OCI-M1 (cell line): ENCODE data around the gene NMRK2.
"Not testable (repeated sequence)": the region's sequence is repeated elsewhere in the genome, so short reads cannot be mapped to it uniquely, and the experiment has no call there.

Experiments
- DNase-seq: peaks from one replicate; lab custom pipeline; 2025; lab: John Stamatoyannopoulos, UW

Gene NMRK2

DNA sequence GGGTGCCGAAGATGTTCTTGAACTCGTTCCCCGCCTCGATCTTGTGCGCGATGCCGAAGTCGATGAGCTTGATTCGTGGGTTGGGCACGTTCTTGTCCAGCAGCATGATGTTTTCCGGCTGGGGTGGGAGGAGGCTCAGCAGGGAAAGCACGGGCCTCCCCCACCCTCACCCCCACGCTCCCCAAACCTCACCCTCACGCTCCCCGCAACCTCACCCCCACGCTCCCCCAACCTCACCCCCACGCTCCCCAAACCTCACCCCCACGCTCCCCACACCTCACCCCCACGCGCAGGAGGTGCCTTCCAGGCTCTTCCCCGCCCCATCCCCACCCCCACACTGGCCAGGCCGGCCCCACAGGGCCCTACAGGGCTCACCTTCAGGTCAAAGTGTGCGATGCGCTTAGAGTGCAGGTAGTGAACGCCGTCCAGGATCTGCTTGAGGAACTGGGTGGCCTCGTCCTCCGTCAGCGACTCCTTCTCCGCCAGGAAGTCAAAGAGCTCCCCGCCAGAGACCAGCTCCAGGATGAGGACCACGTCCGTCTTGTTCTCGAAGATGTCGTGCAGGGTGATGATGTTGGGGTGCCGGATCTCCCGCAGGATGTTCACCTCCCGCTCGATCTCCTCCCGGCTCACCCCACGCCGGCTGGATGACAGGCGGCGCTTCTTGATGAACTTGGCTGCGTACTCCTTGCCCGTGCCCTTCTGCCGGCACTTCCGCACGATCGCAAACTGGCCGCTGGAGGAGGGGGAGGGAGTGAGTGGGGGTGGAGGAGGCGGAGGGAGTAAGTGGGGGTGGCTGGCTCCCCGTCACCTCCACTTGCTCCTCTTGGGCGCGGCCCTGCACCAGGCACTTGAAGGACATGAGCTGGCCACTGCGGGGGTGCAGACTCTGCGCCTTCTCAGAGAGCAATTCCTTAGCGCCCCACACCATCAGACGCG lies 31.7 kb downstream of the NMRK2 start:
- no peak for DNase-seq

GRCh38 chr19:3966051-3967017 lies 33.5 kb downstream of the NMRK2 start:
- DNase-seq, result no peak

DNA sequence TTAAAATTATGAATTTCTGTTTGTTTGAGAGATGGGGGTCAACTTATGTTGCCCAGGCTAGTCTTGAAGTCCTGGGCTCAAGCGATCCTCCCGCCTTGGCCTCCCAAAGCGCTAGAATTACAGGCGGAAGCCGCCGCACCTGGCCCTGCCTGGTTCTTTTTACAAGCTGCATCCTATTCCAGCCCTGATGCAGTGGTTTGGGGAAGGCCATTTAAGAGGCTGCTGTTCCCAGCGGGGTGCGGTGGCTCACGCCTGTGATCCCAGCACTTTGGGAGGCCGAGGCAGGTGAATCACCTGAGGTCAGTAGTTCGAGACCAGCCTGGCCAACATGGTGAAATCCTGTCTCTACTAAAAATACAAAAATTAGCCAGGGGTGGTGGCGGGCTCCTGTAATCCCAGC lies 35.1 kb downstream of the NMRK2 start:
- DNase-seq, result not testable (repeated sequence)

DNA sequence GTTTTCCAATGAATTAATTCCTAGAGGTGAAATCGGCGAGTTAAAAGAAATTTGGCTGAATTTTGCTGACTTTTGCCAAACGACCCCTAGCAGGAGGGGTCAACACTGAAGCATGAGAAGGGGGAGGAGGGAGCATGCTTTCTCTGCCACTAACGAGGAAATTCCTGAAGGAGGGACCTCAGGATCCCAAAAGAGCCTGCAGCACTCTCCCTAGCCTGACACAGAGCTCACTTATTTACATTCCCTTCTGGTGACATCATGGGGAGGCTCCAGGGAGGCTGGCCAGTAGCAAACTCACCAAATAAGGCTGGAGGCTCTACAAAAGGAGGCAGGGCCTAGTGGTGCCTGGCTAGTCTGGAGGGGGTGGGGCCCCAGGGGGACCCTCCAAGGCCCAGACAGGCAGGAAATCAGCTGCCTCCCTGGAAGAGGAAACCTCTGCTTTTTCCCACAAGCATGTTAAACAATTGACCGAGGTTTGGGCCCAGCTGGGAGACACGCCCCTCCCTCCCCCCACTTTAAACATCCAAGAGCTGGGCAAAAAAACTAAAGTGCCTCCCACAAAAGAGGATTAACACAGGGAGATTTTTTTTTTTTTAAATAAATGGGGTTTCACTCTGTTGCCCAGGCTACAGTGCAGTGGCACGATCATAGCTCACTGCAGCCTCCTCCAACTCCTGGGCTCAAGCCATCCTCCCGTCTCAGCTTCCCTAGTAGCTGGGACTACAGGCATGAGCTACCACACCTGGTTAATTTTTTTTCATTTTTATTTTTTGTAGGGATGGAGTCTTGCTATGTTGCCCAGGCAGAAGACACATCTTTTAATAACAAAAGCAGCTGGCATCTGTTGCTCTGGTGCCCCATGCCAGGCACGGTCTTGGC lies 35.9 kb downstream of the NMRK2 start:
- DNase-seq, result peak; percentile 6

GRCh38 chr19:3969435-3970312 lies 36.8 kb downstream of the NMRK2 start:
- no peak for DNase-seq

DNA sequence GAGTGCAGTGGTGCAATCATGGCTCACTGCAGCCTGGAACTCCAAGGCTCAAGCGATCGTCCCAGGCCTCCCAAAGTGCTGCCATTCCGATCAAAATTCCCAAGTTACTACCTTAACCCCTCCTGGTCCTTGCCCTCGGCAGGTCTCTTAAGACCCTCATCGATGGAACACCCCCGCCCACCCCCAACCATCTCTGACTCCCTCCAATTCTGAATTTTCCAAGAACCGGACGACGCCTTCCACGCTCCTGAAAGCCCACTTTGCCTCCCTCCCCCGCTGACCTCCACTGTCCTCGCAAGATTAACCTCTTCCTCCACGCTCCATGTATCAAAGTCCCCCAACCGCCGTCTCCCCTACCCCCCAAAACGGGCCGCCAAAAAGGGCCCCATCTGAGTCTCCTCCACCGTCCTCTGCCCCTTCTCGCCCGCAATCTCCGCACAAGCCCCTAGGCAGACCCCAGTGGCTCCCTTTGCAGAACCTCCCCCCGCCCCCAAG lies 37.5 kb downstream of the NMRK2 start:
- DNase-seq, result no peak

DNA sequence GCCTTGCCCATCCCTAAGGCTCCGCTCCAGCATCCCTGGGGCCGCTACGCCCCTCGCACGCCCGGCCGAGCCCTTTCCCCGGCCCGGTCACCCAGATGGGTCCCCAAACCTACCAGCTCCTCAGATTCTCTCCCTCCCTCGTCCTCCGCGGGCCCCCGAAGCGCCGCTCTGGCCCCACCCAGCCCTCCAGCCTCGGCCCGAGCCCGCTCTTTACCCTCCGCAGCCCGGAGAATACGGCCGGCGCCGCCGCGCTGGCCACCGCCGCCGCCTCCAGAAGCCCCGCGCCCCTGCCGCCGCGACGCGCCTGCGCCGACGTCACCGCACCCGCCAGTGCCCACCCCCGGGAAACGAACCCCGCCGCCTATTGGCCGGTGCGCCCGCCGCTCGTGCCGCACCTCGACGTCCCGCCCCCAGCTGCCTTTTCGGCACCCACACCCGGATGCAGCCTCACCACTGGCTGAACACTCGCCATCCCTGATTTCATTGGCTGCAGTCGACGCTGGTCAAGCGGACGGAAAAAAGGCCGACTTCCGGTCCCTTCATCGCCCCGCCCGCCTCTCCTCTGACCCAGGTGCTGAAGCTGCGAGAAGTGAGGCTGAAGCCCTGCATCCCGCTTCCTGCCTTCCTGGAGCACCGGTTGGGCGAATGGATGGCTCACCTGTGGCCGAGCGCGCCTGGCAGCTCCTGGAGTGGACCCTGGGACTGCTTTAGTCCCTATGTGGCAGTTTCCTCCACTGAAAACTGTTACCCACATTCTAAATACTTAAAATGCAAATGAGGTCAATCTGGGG lies 38.1 kb downstream of the NMRK2 start, which contains the start of gene DAPK3:
Gene DAPK3 (minus strand): TSS at position 292 of the 791 bp plus-strand sequence. CDS start 1,364 bp downstream, outside the sequence.
- peak; percentile 95 for DNase-seq

DNA sequence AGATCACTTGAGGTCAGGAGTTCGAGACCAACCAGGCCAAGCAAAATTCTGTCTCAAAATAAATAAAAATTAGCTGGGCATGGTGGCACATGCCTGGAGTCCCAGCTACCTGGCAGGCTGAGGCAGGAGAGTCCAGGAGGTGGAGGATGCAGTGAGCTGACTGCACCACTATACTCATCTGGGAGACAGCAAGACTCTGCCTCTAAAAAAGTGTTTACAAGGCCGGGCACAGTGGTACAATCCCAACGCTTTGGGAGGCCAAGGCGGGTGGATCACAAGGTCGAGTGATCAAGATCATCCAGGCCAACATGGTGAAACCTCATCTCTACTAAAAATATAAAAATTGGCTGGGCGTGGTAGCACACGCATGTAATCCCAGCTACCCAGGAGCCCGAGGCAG lies 42.3 kb downstream of the NMRK2 start:
- no peak for DNase-seq

DNA sequence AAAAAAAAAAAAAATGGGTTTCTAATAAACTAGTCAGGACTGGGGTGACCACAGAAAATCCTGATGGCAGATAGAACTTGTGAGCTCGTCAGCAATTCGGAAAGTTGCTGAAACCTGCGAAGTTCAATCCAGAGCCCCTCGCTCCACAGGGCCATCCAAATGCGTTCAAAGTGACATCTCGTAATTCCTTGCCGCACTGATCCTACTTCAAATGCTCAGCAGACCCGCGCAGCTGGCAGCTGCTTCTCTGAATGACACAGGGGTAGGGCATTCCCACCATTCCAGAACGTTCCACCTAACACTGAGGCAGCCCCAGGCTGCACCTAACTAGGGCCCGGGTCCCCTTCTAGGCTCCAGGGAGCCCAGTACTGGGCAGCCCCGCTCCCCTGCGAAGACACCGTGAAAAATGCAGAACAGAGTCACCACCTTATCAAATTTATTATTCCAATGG lies 42.8 kb downstream of the NMRK2 start:
- DNase-seq, result no peak

DNA sequence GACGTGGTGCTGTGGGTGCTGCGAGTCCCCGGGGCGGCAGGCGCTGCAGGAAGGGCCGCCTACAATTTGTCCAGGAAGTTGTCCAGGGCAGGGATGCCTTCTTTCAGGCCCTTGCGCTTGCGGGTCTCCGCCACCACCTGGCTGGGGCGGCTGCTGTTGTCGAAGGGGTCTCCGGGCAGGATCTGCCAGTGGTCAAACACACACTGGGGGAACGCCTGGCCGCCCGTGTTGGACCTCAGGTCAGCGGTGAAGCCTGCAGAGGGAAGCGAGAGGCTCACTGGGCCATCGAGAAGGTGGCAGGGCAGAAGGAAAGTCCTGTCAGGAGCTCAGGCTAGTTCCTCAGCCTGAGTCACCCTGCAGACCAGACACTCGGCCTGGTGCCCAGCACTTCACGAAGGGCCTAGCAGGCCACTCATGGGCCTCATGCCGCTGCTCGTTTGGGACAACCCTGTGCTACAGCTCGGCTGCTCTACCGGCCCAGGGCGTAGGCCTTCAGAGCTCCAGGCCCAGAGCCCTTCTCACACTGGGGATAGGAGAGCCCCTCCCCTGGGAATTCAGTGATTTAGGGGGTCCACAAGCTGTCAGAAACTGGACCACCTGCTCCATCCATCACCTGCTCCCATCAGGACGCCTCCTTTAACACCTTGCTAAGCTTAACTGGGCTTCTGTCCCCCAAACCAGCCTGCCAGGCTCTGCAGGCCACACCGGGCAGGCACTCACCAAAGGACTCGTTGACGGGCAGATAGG lies 43.8 kb downstream of the NMRK2 start:
- DNase-seq, result peak; percentile 25

GRCh38 chr19:3977242-3978143 lies 44.6 kb downstream of the NMRK2 start:
- no peak for DNase-seq

DNA sequence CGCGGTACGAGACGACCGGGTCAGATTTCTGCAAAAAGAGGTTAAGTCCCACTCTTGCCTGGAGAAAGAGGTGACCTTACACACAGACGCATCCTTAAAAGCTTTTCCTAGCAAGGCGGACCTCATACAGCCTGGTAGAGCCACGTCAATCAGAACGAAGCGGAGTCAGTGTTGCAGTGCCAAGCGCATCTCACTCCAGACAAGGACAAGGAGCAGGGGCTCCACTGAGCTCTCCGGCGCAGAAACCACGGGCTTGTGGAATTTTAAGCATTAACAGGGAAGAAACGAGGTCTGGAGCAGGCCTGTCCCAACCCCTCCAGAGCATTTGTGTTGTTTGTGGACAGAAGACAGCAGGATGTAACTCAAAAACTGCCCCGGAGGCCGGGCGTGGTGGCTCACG lies 45.3 kb downstream of the NMRK2 start:
- DNase-seq, result no peak

DNA sequence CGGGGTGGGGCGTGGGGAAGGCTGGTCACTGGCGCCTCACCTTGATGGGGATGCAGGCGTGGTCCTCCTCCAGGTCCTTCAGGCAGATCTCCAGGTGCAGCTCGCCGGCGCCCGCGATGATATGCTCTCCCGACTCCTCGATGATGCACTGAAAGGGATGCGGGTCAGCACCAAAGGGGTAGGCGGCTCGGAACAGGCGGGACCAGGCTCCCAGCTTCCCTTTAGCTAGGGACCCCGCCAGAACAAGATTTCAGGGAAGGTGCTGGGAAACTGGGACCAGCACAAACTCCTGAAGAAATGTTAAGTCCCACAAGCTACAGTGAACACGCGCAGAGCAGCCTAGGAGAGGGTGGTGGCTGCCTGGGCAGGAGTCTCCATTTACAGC lies 46.4 kb downstream of the NMRK2 start:
- no peak for DNase-seq

DNA sequence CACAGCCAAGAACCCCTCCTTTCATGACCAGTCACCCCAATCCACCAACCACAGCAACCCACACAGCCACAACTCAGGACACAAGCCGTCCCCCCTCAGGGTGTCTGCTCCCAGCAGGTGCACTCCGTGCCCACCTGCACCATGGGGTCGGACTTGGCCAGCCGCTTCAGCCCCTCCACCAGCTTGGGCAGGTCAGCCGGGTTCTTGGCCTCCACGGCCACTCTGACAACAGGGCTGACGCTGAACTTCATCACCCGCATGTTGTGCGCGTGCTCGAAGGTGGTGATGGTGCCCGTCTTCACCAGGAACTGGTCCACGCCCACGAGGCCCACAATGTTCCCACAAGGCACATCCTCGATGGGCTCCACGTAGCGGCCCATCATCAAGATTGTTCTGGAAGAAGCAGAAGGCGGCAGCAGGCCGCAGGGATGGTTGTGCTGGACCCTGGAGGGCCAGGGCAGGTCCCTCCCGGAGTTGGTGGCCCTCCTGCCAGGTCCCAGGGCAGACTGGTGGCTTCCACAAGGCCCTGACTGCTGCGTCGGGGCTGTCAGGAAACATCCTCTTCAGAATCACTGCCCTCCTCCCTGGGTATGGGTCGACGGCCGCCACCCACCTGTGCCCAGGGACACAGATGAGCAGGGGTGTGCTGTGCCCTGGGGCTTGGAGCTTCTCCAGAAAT lies 46.9 kb downstream of the NMRK2 start:
- DNase-seq, result no peak

DNA sequence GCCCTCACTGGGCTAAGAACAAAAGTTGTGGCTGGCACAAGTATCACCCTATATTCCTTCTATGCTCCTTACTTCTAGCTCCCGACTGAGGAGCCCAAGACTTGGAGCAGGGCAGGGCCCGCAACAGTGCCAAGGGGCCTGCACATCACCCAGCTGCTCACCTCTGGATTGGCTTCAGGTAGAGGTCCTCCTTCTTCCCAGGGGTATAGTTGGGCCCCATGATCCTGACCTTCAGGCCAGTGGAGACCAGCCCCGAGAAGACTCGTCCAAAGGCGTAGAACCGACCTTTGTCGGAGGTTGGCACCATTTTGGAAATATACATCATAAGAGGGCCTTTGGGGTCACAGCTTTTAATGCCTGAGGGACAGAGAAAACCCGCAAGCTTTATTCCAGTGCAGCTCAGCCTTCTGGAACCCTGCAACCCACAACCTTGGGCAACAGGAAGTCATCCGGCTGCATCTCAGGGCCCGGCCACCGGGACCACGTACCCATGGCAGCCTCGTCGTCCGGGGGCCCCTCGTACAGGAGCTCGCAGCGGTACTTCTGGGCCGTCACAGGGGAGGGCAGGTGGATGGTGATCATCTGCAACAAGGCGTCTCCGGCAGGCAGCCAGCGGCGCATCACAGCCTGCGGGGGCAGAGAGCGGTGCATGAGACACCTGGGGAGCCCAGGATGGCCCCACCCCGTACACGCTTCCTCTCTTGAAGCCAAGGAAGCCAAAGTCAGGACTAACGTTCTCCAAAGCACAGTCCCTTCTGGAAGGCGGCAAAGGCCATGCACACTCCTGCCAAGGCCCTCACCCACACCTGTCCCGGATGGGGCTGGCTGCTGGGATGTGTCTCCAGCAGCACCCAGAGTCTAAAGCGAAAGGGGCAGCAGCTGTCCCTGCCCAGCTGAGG lies 47.7 kb downstream of the NMRK2 start:
- no peak for DNase-seq

- no peak for DNase-seq
Observed at GRCh38 chr19:3981373-3981735, 48.5 kb downstream of the NMRK2 start.
